Measurements from ENCODE around the gene ATP7B. TPM values are rescaled to one million over a fixed set of nuclear protein-coding genes. Genes with fewer than 3 reads are reported as not detected.
A peak's percentile ranks its signal among the peaks of the same experiment; 100 is the strongest.
"Not testable (repeated sequence)": the region's sequence is repeated elsewhere in the genome, so short reads cannot be mapped to it uniquely, and the experiment has no call there.

The ATP7B gene
- total and polyA plus RNA-seq, 2 experiments from 2014 or later, result 3.9 to 14.4 TPM

GRCh38 chr13:51997186-51997585, 14.1 kb downstream of the ATP7B start:
- Histone ChIP-seq H3K36me3 (no peaks in the 10 kb centered on the region), H3K27me3 (no peaks in the 10 kb centered on the region), H3K4me1 (ENCODE audit: low read depth) (peaks cover 7% of the 10 kb centered on the region), H3K27ac (no peak overlapping the region), H3K4me3 (no peak overlapping the region), H3K9me3 (ENCODE audit: low read depth) (no peaks in the 10 kb centered on the region)
- no peak for TF ChIP-seq CTCF (IDR thresholded peaks at IDR 0.05; ENCODE audit: low read depth, low read length)
- DNase-seq (ENCODE audit: low read depth in 1 of 2, low spot score in 1 of 2), result no peak

- Histone ChIP-seq H3K4me3 (no peak overlapping the region), H3K36me3 (no peaks in the 10 kb centered on the region), H3K27me3 (no peaks in the 10 kb centered on the region), H3K27ac (no peak overlapping the region), H3K9me3 (ENCODE audit: low read depth) (no peaks in the 10 kb centered on the region), H3K4me1 (ENCODE audit: low read depth) (peaks cover 7% of the 10 kb centered on the region)
- TF ChIP-seq CTCF (IDR thresholded peaks at IDR 0.05; ENCODE audit: low read depth, low read length), result no peak
- DNase-seq (ENCODE audit: low read depth in 1 of 2, low spot score in 1 of 2), result no peak
Measured at GRCh38 chr13:51996641-51997040, 14.6 kb downstream of the ATP7B start.

GRCh38 chr13:51995677-51996551, 15.3 kb downstream of the ATP7B start:
- DNase-seq (ENCODE audit: low read depth in 1 of 2, low spot score in 1 of 2), result peak in 1 of 2 donors; percentile 80
- no peaks in the 10 kb centered on the region for H3K36me3 ChIP-seq
- H3K27ac ChIP-seq, result no peak overlapping the region
- no peaks in the 10 kb centered on the region for H3K27me3 ChIP-seq
- TF ChIP-seq CTCF (IDR thresholded peaks at IDR 0.05; ENCODE audit: low read depth, low read length), result no peak
- no peak overlapping the region for H3K4me3 ChIP-seq
- no peaks in the 10 kb centered on the region for H3K9me3 ChIP-seq (ENCODE audit: low read depth)
- peaks cover 7% of the 10 kb centered on the region for H3K4me1 ChIP-seq (ENCODE audit: low read depth)

- TF ChIP-seq CTCF (IDR thresholded peaks at IDR 0.05; ENCODE audit: low read depth, low read length), result no peak
- DNase-seq (ENCODE audit: low read depth in 1 of 2, low spot score in 1 of 2), result no peak
- H3K36me3 ChIP-seq, result no peaks in the 10 kb centered on the region
Measured at GRCh38 chr13:51993713-51994112, 17.5 kb downstream of the ATP7B start.

GRCh38 chr13:51988988-51989618, 22.1 kb downstream of the ATP7B start:
- no peak for DNase-seq (ENCODE audit: low read depth in 1 of 2, low spot score in 1 of 2)
- H3K4me1 ChIP-seq (ENCODE audit: low read depth), result no peaks in the 10 kb centered on the region
- no peaks in the 10 kb centered on the region for H3K9me3 ChIP-seq (ENCODE audit: low read depth)
- no peak for TF ChIP-seq CTCF (IDR thresholded peaks at IDR 0.05; ENCODE audit: low read depth, low read length)
- H3K4me3 ChIP-seq, result no peak overlapping the region
- no peaks in the 10 kb centered on the region for H3K27me3 ChIP-seq
- H3K36me3 ChIP-seq, result no peaks in the 10 kb centered on the region
- no peak overlapping the region for H3K27ac ChIP-seq

More at GRCh38 chr13:51993713-51994112, 17.5 kb downstream of the ATP7B start:
- Histone ChIP-seq H3K4me3 (no peak overlapping the region), H3K27me3 (no peaks in the 10 kb centered on the region), H3K4me1 (ENCODE audit: low read depth) (peaks cover under 1% of the 10 kb centered on the region), H3K27ac (no peak overlapping the region), H3K9me3 (ENCODE audit: low read depth) (no peaks in the 10 kb centered on the region)

GRCh38 chr13:51984904-51985303, 26.3 kb downstream of the ATP7B start:
- H3K27ac ChIP-seq; H3K9me3 ChIP-seq (ENCODE audit: low read depth); H3K4me1 ChIP-seq (ENCODE audit: low read depth); H3K4me3 ChIP-seq; DNase-seq (ENCODE audit: low read depth in 1 of 2, low spot score in 1 of 2); H3K27me3 ChIP-seq; H3K36me3 ChIP-seq: not testable (repeated sequence)

GRCh38 chr13:51983292-51983691, 28.0 kb downstream of the ATP7B start:
- H3K4me1 ChIP-seq (ENCODE audit: low read depth); H3K27ac ChIP-seq; H3K27me3 ChIP-seq; H3K4me3 ChIP-seq; H3K36me3 ChIP-seq; DNase-seq (ENCODE audit: low read depth in 1 of 2, low spot score in 1 of 2); H3K9me3 ChIP-seq (ENCODE audit: low read depth): not testable (repeated sequence)
